Hippocampal formation (tissue), 2 donors: ENCODE results near the gene PTH1R.

ENCODE experiments used
- DNase-seq, 2 donors: peaks; one replicate each; lab custom pipeline; 2025; lab: John Stamatoyannopoulos, UW

Gene PTH1R

DNA sequence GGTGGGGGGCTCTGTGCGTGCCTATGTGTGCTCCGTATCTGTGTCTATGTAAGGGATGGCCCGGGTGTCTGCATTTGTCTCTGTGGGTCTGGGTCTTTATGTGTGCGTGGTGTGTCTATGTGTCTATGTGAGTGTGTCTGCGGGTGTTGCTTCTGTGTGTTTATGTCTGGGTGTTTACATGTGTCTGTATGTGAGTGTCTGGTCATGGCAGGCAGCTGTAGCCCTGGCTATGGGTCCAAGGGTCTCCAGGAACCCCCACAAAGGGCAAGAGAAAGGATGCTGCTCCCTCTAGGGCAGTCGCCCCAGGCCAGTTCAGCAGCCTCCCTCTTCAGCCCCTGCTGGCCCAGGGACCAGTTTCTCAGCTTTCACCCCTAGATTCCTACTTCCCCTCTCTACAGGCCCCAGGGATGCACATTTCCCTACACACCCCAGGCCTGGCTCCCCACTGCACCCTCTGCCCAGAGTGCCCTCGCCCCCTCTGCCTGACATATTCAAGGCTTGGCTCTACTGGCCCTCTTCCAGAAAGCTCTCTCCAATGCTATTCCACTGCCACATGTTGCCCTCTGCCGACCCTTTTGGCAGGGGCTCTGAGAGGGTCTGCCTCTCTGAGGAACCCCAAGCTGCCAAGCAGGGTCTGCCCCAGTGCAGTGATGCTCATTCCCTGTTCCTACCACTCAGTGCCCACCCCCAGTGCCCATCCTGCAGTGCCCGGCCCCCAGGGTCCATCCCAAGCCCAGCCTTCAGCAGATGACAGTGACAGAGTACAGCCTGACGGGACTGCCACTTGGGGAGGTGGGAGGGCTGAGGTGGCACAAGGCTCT lies 13.2 kb upstream of the PTH1R start:
- no peak for DNase-seq

GRCh38 chr3:46865031-46865507 lies 12.5 kb upstream of the PTH1R start:
- no peak for DNase-seq

DNA sequence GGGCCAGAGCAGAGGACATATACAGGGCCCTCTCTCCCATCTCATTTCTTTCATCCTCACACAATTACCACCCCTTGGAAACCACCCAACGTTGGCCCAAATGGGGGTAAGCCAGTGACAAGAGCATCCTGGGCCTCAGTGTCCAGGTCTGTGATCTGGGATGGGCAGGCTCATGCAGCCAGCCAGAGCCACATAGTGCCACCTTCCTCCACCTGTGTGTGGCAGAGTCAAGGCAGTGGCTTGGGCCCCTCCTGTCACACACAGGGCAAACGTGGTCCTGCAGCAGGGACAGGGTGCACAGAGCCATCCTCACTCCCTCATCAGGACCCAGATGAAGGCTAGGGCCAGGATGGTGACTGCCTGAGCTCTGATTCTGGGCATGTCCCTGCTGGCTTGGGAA lies 12.0 kb upstream of the PTH1R start:
- no peak for DNase-seq

DNA sequence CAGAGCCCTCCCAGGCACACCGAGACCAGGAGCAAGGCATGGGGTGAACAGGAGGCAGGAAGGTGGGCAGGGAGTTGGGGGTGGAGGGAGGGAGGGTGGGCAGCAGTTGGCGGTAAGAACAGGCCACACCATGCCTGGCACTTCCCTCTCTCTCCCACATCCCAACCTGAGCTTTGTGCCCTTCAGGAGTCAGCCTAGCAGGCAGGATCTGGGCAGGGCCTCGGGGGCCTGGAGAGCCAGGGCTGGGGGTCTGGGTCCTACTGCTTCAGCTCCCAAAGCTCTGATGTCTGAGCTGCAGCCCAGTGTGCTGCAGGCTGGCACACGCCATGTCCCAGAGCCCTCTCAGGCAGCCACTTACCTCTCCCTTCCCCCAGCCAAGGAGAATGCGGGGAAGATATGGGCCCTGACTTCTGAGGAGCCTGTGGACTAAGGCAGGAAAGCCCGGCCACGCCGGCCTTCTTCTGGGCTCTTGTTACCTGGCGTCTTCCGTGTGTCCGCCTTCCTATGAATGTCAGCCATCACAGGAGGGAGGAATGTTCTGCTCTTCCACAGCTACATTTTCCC lies 11.4 kb upstream of the PTH1R start:
- no peak for DNase-seq

- DNase-seq = peak; percentile 5 to 58
Measured at GRCh38 chr3:46866720-46867549, 10.6 kb upstream of the PTH1R start.

DNA sequence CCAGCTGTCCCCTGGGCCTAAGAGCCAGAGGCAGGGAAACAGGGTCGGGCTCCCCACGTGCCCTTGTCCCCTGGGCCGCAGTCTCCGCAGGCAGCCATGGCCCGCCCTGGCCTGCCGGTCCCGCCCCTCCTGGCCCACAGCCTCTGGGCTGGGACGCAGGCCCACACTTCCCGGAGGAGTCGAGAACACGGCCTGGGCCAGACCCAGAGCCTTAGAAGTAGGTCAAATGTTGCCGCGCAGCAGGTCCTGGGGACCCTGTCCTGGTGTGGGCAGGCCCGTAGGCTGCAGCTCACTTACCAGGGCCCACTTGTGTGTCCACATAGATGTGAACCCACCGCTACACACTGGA lies 10.0 kb upstream of the PTH1R start:
- DNase-seq = peak; percentile 24 to 46

- DNase-seq = no peak
Measured at GRCh38 chr3:46868287-46868686, 9.2 kb upstream of the PTH1R start.

DNA sequence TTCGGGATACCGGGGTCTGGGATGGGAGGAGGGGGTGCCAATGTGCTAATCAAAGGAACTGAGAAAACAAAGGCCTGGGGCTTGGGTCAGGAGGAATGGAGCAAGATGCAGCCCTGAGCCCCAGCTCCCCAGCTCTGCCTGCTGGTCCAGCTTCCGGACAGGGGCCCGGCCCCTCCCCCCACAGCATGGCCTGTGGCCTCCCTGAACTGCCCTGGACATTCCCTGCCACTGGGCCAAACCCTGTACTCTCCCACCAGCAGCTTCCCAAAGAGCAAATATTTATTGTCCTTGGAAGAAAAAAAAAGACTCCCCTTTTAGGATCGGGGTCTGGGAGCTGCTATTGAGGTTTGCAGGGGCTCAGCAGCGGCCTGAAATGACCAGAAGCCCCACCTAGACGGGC lies 8.6 kb upstream of the PTH1R start:
- DNase-seq = no peak

GRCh38 chr3:46869440-46869839 lies 8.1 kb upstream of the PTH1R start:
- DNase-seq = no peak

DNA sequence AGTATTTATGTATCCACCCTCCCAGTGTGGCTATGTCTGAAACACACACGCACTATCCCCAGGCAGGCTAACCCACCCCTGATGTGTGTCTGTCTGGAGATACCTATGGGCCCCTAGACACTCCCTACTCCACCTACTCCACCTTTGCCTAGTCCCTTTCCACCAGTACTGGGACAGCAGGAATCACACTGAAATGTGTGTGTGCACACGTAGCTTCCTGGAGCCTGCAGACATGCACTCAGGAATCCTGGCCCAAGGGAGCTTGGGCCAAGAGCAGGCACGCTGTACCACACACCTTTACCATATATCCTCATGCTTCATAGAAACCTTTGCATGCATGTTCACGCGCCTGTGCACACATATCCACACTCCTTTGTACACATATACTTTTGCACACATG lies 6.9 kb upstream of the PTH1R start:
- DNase-seq = no peak

DNA sequence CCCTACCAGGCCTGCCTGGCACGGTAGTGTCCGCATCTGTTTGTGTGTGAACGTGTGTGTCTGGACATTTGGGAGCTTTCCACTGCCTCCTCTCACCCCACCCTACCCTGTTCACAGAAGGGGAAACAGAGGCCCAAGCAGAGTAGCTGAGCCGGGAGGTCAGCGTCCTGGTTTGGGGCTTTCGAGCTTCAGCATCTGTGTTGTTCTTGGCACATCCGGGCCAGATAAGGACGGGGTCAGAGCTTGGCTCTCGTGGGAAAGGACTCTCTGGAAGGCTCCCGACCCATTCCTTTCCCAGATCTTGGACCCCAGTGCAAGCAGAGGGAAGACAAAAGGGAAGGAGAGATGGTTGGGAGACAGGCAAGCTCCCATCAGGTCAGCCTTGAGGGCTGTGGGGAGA lies 6.3 kb upstream of the PTH1R start:
- no peak for DNase-seq

GRCh38 chr3:46873521-46873920 lies 4.0 kb upstream of the PTH1R start:
- no peak for DNase-seq

- DNase-seq = no peak
Measured at GRCh38 chr3:46874430-46874829, 3.1 kb upstream of the PTH1R start.

- no peak for DNase-seq
Measured at GRCh38 chr3:46875560-46875959, 2.0 kb upstream of the PTH1R start.

GRCh38 chr3:46876313-46877300 lies 914 bp upstream of the PTH1R start:
- no peak for DNase-seq

GRCh38 chr3:46878781-46879436 lies 1.4 kb downstream of the PTH1R start:
- DNase-seq = no peak

- DNase-seq = no peak
Measured at GRCh38 chr3:46880884-46881595, 3.5 kb downstream of the PTH1R start.

GRCh38 chr3:46881596-46882376 lies 4.3 kb downstream of the PTH1R start:
- no peak for DNase-seq

DNA sequence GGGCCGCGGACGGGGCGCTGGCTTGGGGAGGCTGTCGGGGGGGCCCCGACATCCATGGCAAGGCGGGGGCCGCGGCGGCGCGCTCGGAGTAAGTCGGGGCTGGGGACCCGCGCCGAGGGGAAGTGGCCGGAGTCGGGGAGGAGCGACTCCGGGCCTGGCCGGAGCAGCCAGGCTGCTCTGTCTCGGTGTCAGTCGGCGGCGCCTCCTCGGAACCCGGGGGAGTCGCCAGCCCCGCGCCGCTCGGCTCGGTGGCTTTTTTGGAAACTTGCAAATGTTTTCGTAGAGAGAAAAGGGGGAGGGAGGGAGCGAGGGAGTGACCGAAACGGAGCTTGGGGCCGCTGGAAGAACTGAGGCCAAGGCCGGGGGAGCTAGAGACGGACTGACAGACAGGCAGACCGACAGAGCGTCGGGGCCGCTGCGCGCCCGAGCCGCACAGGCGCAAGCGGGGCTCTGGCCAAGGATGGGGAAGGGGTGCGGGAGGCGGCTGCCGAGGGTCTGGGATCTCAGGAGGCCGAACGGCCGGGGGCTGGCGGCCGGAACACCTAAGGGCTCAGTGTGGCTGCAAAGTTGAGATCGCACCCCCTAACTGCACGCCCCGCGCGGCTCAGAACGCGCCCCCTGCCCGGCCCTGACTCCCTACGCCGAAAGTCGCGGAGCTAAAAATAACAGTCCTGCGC lies 5.0 kb downstream of the PTH1R start:
- no peak for DNase-seq
